Thyroid gland (tissue), 4 donors: ENCODE data around the gene NGDN. TPM values are rescaled to one million over a fixed set of nuclear protein-coding genes. Genes with fewer than 3 reads are reported as not detected.

Experiments used
- DNase-seq, 2 donors: peaks; one replicate each; pipeline ENCODE4 v3.0.0-alpha.2; 2019
- H3K27ac ChIP-seq, 3 donors: fragments of 200-600 bp; sonication (generic); 1 replicate in 2 of 3; 2 replicates in 1 of 3; pipeline ENCODE4 v1.5.1; 2016 to 2019; ENCODE audit warnings: mild to moderate bottlenecking in 1 of 3, moderate library complexity in 1 of 3
- H3K27me3 ChIP-seq: fragments of 200-600 bp; sonication (generic); one replicate; pipeline ENCODE4 v1.5.1; 2019
- H3K36me3 ChIP-seq, 2 donors: fragments of 200-600 bp; sonication (generic); one replicate each; pipeline ENCODE4 v1.5.1; 2016 to 2019
- H3K4me1 ChIP-seq, 2 donors: fragments of 200-600 bp; sonication (generic); one replicate each; pipeline ENCODE4 v1.5.1; 2017 to 2019
- H3K4me3 ChIP-seq, 3 donors: fragments of 200-600 bp; sonication (generic); replicated peaks in 1 of 3; 1 replicate in 2 of 3; 2 replicates in 1 of 3; pipeline ENCODE4 v1.5.1; 2016; ENCODE audit warnings: mild to moderate bottlenecking in 1 of 3
- H3K9me3 ChIP-seq: fragments of 200-600 bp; sonication (generic); one replicate; pipeline ENCODE4 v1.5.1; 2017
- CTCF ChIP-seq, 6 experiments: fragments of 200-600 bp in 3 of 6; fragments of 450-650 bp in 3 of 6; sonication (generic) in 3 of 6; IDR thresholded peaks; one replicate each; pipeline ENCODE4 v1.5.1; 2016 to 2019; ENCODE audit warnings: antibody characterized with exemption in 6 of 6, mild to moderate bottlenecking in 2 of 6, inconsistent platforms in 1 of 6, moderate library complexity in 1 of 6
- POLR2A ChIP-seq, 2 donors: fragments of 450-650 bp; IDR thresholded peaks; one replicate each; pipeline ENCODE4 v1.6.1; 2017; ENCODE audit warnings: antibody characterized with exemption in 2 of 2, mild to moderate bottlenecking in 2 of 2, moderate library complexity in 1 of 2
- WGBS, 2 donors: methylation state at CpG; one replicate each; pipeline ENCODE4 v1.1.5; 2017; 5-methylcytosine and 5-hydroxymethylcytosine counted together
- intact Hi-C: fragments of 100-400 bp; cut with DNase I; formaldehyde crosslinking; loops from one replicate; pipeline ENCODE4 v1.15.1; 2023
- total RNA-seq, 4 donors: library from RNA; depleted of rRNA; stranded (reverse); fragments of >200 nt; gene quantifications; one replicate each; pipeline ENCODE4 v1.2.3, GENCODE V29; 2016

The NGDN gene
- total RNA-seq, 4 donors from 2014 or later = 31.3 to 51.1 (median 39.7) TPM

DNA sequence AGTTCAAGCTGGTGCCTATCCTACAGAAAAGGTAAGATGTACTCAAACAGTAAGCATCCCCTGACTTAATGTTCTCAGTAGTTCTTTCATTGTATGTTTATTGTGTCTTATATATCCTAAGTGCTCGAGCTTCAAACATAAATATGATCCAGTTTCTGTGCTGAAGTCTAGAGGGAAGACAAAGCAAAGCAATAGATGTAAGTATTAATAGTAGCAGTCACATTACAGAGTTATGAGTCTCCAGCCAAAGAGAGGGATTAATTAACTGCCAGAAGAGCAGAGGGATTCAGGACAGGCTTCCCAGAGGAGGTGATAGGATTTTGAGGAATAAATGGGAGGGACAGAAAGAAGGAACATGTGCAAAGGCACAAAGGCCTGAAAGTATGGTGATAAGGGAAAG is 1.4 kb downstream of the NGDN start:
- DNase-seq = no peak
- Histone ChIP-seq H3K4me1 (peaks cover 6 to 8% of the 10 kb centered on the region in 2 donors), H3K27me3 (no peaks in the 10 kb centered on the region), H3K4me3 (no peak overlapping the region), H3K9me3 (no peaks in the 10 kb centered on the region), H3K27ac (no peak overlapping the region), H3K36me3 (peaks cover 44 to 50% of the 10 kb centered on the region in 2 donors)
- WGBS, 2 donors = 91 to 95% methylated on average over 1 of the region's 1 CpG
- TF ChIP-seq POLR2A (IDR thresholded peaks at IDR 0.05) = no peak
- no peak for TF ChIP-seq CTCF (IDR thresholded peaks at IDR 0.05)
- intact Hi-C loops = no loop called here

DNA sequence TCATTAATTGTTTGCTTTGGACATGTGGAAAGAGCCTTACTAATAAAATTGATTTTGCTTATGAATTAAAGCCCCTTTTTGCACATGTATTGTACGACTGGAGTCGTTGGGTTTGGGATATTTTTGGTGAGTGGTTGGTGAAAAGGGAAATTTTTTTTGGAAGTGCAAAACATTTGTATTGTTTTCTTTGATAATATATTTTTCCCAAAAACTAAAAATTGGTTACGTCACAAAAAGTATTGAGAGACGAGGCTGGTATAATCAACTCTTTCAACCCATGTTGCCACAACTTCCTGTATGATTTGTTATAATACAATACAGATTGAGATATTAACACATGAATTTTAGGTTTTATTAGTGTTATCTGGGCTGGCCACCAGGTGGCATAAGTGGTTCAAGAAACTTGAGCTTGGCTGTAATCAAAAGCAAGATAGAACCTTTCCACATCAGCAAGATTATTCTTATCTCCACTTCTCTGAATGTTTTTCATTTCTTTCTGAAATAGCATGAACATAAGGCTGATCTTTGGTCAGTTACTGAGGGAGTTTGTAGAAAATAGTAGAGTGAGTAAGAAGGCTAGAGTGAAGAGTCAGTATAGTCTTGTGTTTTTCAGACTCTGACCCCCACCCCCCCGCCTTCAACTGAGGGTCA is 8.7 kb downstream of the NGDN start:
- peaks cover 42 to 51% of the 10 kb centered on the region in 2 donors for H3K36me3 ChIP-seq
- H3K27me3 ChIP-seq = no peaks in the 10 kb centered on the region
- peak; percentile 47 to 62 for DNase-seq
- H3K9me3 ChIP-seq = no peaks in the 10 kb centered on the region
- no peaks in the 10 kb centered on the region for H3K4me1 ChIP-seq
- intact Hi-C loops = loop anchor here (5.0 kb wide), 1 partner anchor 84 kb away; no protein-coding TSS in a partner anchor
- H3K27ac ChIP-seq = no peak overlapping the region
- TF ChIP-seq POLR2A (IDR thresholded peaks at IDR 0.05) (no peak), CTCF (IDR thresholded peaks at IDR 0.05) (peak; percentile 21 to 69 (median 58))
- 33 to 35% methylated on average over 5 of the region's 5 CpGs for WGBS, 2 donors
- H3K4me3 ChIP-seq = no peak overlapping the region

DNA sequence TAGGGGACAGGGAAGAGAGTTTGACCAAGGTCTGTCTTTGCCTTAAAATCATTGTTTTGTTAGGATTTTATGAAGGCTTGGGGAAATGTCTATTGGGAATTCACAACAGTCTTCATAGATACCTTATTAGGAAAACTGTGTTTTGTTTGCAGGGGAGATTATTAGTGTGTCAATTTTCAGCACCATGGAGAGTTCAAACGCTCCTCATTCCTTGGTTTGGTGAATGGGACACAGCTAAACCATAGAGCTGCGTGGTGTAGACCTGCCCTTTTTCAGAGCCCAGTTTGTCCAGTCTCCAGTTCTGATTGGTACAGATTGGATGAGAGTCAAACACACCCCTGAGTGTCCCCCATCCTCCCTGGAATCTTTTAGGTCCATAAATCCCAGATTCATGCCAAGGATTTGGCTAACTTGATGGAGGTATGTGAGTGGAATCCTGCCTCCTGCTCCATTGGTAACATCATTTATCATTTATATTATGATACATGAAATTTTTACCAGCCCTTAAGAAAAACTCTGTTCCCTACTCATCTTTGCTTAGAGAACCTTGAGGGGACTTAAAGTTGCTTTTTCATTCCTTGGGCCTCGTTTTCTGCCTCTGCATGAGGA is 12.0 kb downstream of the NGDN start:
- Histone ChIP-seq H3K27ac (no peak overlapping the region), H3K36me3 (peaks cover 15 to 20% of the 10 kb centered on the region in 2 donors), H3K9me3 (no peaks in the 10 kb centered on the region), H3K4me3 (no peak overlapping the region), H3K4me1 (no peaks in the 10 kb centered on the region), H3K27me3 (no peaks in the 10 kb centered on the region)
- no peak for TF ChIP-seq CTCF (IDR thresholded peaks at IDR 0.05)
- no peak for TF ChIP-seq POLR2A (IDR thresholded peaks at IDR 0.05)
- DNase-seq = no peak
- intact Hi-C loops = no loop called here
- WGBS, 2 donors = 69 to 73% methylated on average over 3 of the region's 3 CpGs

DNA sequence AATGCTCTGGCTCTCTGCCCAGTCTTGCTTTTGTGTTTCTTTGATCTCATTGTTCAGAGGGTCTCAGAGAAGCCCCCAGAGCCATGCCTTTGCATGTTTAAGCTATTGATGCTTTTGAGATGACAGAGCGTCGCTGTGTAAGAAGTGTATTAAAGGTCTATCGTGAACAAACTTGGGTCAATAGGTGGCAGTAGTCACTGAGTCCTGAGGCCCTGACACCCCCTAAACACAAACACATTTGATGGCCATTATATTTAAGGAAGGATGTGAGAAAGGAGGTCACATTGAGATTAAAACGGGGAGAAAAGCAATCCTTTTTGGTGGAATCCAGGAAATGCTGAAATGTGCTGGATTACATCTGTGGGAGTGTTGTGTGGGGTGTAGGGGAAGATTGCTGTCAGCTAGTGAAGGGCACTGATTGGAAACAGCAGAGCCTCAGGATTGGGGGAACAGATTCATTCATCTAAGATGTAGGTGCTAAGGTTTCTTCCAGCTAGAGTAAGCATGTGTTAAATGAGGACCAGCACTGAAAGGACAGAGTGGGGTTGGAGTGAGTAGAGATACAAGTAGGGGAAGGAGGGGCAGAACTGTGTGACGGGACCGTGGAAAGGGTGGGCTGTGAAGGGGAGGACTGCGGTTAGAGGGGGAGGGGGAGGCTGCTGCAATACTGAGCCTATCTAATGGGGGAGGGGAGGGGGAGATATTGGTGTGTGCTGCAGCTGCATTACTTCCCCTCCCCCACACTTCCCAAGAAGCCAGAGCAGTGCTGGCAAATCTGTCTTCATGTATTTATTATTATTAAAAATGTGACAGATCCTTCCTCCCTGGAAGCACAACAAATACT is 12.7 kb downstream of the NGDN start:
- WGBS, 2 donors = 62 to 67% methylated on average over 7 of the region's 7 CpGs
- peaks cover 8 to 13% of the 10 kb centered on the region in 2 donors for H3K36me3 ChIP-seq
- intact Hi-C loops = no loop called here

More for the DNA sequence above, 12.7 kb downstream of the NGDN start:
- DNase-seq = no peak
- TF ChIP-seq POLR2A (IDR thresholded peaks at IDR 0.05) (no peak), CTCF (IDR thresholded peaks at IDR 0.05) (no peak)
- H3K4me3 ChIP-seq = no peak overlapping the region
- H3K4me1 ChIP-seq = no peaks in the 10 kb centered on the region
- no peaks in the 10 kb centered on the region for H3K9me3 ChIP-seq
- no peak overlapping the region for H3K27ac ChIP-seq
- H3K27me3 ChIP-seq = no peaks in the 10 kb centered on the region
